Activated CD4-positive, alpha-beta T cell treated with anti-CD3 and anti-CD28 coated beads, Interleukin-2, Interleukin-6, amounts not matched to agents 100 ng/mL and 50 ng/mL, durations not matched to agents 16 hours and 8 hours (primary cell): Measurements from ENCODE around the gene RAET1L.
"Not testable (repeated sequence)": the region's sequence is repeated elsewhere in the genome, so short reads cannot be mapped to it uniquely, and the experiment has no call there.

Experiments used
- DNase-seq: peaks from one replicate; pipeline ENCODE4 v3.0.0-alpha.2; 2020

The RAET1L gene

GRCh38 chr6:150025201-150025917 is at the start of gene RAET1L:
RAET1L (minus strand) TSS chr6:150025532; CDS start chr6:150025471, 61 bp downstream.
- peak; percentile 36 for DNase-seq

- DNase-seq: no peak
These were observed 49.7 kb upstream of the RAET1L start for GRCh38 chr6:150075034-150075421.

GRCh38 chr6:150074396-150075033 is 49.2 kb upstream of the RAET1L start:
- DNase-seq: not testable (repeated sequence)

- DNase-seq: peak; percentile 67
These were observed 46.9 kb upstream of the RAET1L start for GRCh38 chr6:150072201-150072600.

- no peak for DNase-seq
These were observed 45.0 kb upstream of the RAET1L start for GRCh38 chr6:150070236-150070818.

GRCh38 chr6:150069706-150070105 is 44.4 kb upstream of the RAET1L start:
- DNase-seq: no peak

GRCh38 chr6:150068720-150069648 is 43.7 kb upstream of the RAET1L start, which contains the start of gene ULBP3:
ULBP3 (minus strand) TSS chr6:150069121; CDS start chr6:150069066, 55 bp downstream.
- DNase-seq: peak; percentile 85

GRCh38 chr6:150068151-150068550 is 42.8 kb upstream of the RAET1L start:
- no peak for DNase-seq

- no peak for DNase-seq
These were observed 39.8 kb upstream of the RAET1L start for GRCh38 chr6:150065083-150065482.

GRCh38 chr6:150063640-150064039 is 38.3 kb upstream of the RAET1L start:
- DNase-seq: no peak

GRCh38 chr6:150059973-150060372 is 34.6 kb upstream of the RAET1L start:
- DNase-seq: not testable (repeated sequence)

GRCh38 chr6:150058986-150059385 is 33.7 kb upstream of the RAET1L start:
- no peak for DNase-seq

- no peak for DNase-seq
These were observed 33.0 kb upstream of the RAET1L start for GRCh38 chr6:150058231-150058792.

GRCh38 chr6:150057501-150057951 is 32.2 kb upstream of the RAET1L start:
- no peak for DNase-seq

- no peak for DNase-seq
These were observed 31.6 kb upstream of the RAET1L start for GRCh38 chr6:150056916-150057315.

GRCh38 chr6:150056156-150056555 is 30.8 kb upstream of the RAET1L start:
- no peak for DNase-seq

- no peak for DNase-seq
These were observed 29.8 kb upstream of the RAET1L start for GRCh38 chr6:150055131-150055530.

- DNase-seq: no peak
These were observed 28.1 kb upstream of the RAET1L start for GRCh38 chr6:150053450-150053849.

- DNase-seq: no peak
These were observed 25.5 kb upstream of the RAET1L start for GRCh38 chr6:150050846-150051245.

- DNase-seq: no peak
These were observed 22.8 kb upstream of the RAET1L start for GRCh38 chr6:150048099-150048498.

GRCh38 chr6:150046943-150047342 is 21.6 kb upstream of the RAET1L start:
- no peak for DNase-seq

GRCh38 chr6:150044621-150045145 is 19.4 kb upstream of the RAET1L start:
- DNase-seq: no peak
